CD14-positive monocyte (primary cell): Measurements from ENCODE around the gene ELAPOR2. TPM values are rescaled to one million over a fixed set of nuclear protein-coding genes. Genes with fewer than 3 reads are reported as not detected.
"Not testable (repeated sequence)": the region's sequence is repeated elsewhere in the genome, so short reads cannot be mapped to it uniquely, and the experiment has no call there.

ENCODE experiments used
- DNase-seq, 3 donors: peaks; one replicate each; pipeline ENCODE4 v3.0.0-alpha.2; 2011 to 2022
- H2AFZ ChIP-seq: 2 replicates; pipeline ENCODE4 v1.6.0; 2012; ENCODE audit warnings: mild to moderate bottlenecking, low read depth, low read length, inconsistent platforms; ENCODE audit not compliant: insufficient read depth, poor library complexity, severe bottlenecking
- H3K27ac ChIP-seq, 2 donors: 1 replicate in 1 of 2; 2 replicates in 1 of 2; pipeline ENCODE4 v1.5.1; 2012 to 2013; ENCODE audit warnings: low read length in 2 of 2, control low read depth in 1 of 2, inconsistent platforms in 1 of 2, low read depth in 1 of 2, mild to moderate bottlenecking in 1 of 2
- H3K27me3 ChIP-seq, 2 donors: one replicate each; pipeline versions ENCODE4 v1.6.0 to v1.6.1; 2011 to 2013; ENCODE audit warnings: low read length in 2 of 2; ENCODE audit not compliant: control insufficient read depth in 2 of 2, insufficient read depth in 2 of 2
- H3K36me3 ChIP-seq, 2 donors: replicated peaks in 1 of 2; 1 replicate in 1 of 2; 2 replicates in 1 of 2; pipeline versions ENCODE4 v1.5.1 to v1.6.1; 2012 to 2013; ENCODE audit warnings: low read length in 2 of 2, control low read depth in 1 of 2, inconsistent platforms in 1 of 2, mild to moderate bottlenecking in 1 of 2; ENCODE audit not compliant: insufficient read depth in 2 of 2, control insufficient read depth in 1 of 2
- H3K4me1 ChIP-seq, 2 donors: 1 replicate in 1 of 2; 2 replicates in 1 of 2; pipeline versions ENCODE4 v1.5.1 to v1.6.1; 2012 to 2013; ENCODE audit warnings: low read length in 2 of 2, control low read depth in 1 of 2, inconsistent platforms in 1 of 2, mild to moderate bottlenecking in 1 of 2, moderate library complexity in 1 of 2; ENCODE audit not compliant: insufficient read depth in 2 of 2, control insufficient read depth in 1 of 2
- H3K4me2 ChIP-seq: replicated peaks from 2 replicates; pipeline ENCODE3; 2012; ENCODE audit warnings: low read length, moderate library complexity, mild to moderate bottlenecking; ENCODE audit not compliant: poor library complexity, severe bottlenecking; ENCODE audit errors: extremely low read depth
- H3K4me3 ChIP-seq, 3 experiments: fragments of 200-600 bp in 1 of 3; sonication (generic) in 1 of 3; replicated peaks in 1 of 3; 1 replicate in 2 of 3; 2 replicates in 1 of 3; pipeline ENCODE4 v1.5.1; 2011 to 2013; ENCODE audit warnings: low read length in 3 of 3, mild to moderate bottlenecking in 3 of 3, control low read depth in 2 of 3, low read depth in 2 of 3, inconsistent platforms in 1 of 3, moderate library complexity in 1 of 3
- H3K79me2 ChIP-seq: 2 replicates; pipeline ENCODE4 v1.6.0; 2012; ENCODE audit warnings: mild to moderate bottlenecking, control low read depth, inconsistent platforms, low read length, moderate library complexity; ENCODE audit not compliant: insufficient read depth
- H3K9ac ChIP-seq: 2 replicates; pipeline ENCODE4 v1.6.0; 2017; ENCODE audit warnings: low read length, mild to moderate bottlenecking; ENCODE audit not compliant: insufficient read depth, poor library complexity, severe bottlenecking
- H3K9me3 ChIP-seq, 2 donors: replicated peaks in 1 of 2; 1 replicate in 1 of 2; 2 replicates in 1 of 2; pipeline versions ENCODE4 v1.5.1 to v1.6.1; 2012 to 2013; ENCODE audit warnings: low read length in 2 of 2, control low read depth in 1 of 2; ENCODE audit not compliant: control insufficient read depth in 1 of 2, insufficient read depth in 1 of 2
- H4K20me1 ChIP-seq: 2 replicates; pipeline ENCODE4 v1.6.0; 2012; ENCODE audit warnings: mild to moderate bottlenecking, low read length, control low read depth, moderate library complexity; ENCODE audit not compliant: insufficient read depth
- H3K27ac Mint-ChIP-seq, 7 donors: one replicate each; pipeline ENCODE4 v1.8.0; 2020; ENCODE audit warnings: mild to moderate bottlenecking in 7 of 7, mixed read lengths in 7 of 7, moderate library complexity in 6 of 7, inconsistent platforms in 2 of 7
- H3K27me3 Mint-ChIP-seq, 3 donors: one replicate each; pipeline ENCODE4 v1.8.0; 2021 to 2022; ENCODE audit warnings: low read depth in 3 of 3, mild to moderate bottlenecking in 3 of 3, mixed read lengths in 3 of 3, moderate library complexity in 3 of 3, inconsistent platforms in 1 of 3
- H3K36me3 Mint-ChIP-seq, 2 donors: one replicate each; pipeline ENCODE4 v1.8.0; 2020; ENCODE audit warnings: mixed read lengths in 2 of 2, inconsistent platforms in 1 of 2, mild to moderate bottlenecking in 1 of 2
- H3K4me1 Mint-ChIP-seq: one replicate; pipeline ENCODE4 v1.8.0; 2020; ENCODE audit warnings: mild to moderate bottlenecking, mixed read lengths
- H3K4me3 Mint-ChIP-seq, 2 donors: one replicate each; pipeline ENCODE4 v1.8.0; 2020; ENCODE audit warnings: mild to moderate bottlenecking in 2 of 2, mixed read lengths in 2 of 2, moderate library complexity in 1 of 2
- H3K9me3 Mint-ChIP-seq, 7 donors: one replicate each; pipeline ENCODE4 v1.8.0; 2020 to 2022; ENCODE audit warnings: mixed read lengths in 7 of 7, mild to moderate bottlenecking in 6 of 7, moderate library complexity in 6 of 7, inconsistent platforms in 2 of 7
- WGBS: methylation state at CpG from one replicate; pipeline ENCODE4 v1.1.5; 2013; ENCODE audit warnings: missing lambda C conversion rate; ENCODE audit not compliant: insufficient coverage; 5-methylcytosine and 5-hydroxymethylcytosine counted together
- intact Hi-C, 2 donors: fragments of 100-400 bp; cut with micrococcal nuclease; formaldehyde crosslinking; loops; one replicate each; pipeline versions ENCODE4 v1.15.0 to v1.15.1; 2023
- polyA plus RNA-seq, 3 donors: library from polyadenylated mRNA; depleted of rRNA in 1 of 3; unstranded in 2 of 3; stranded (reverse) in 1 of 3; fragments of 300-500 nt in 2 of 3; fragments of >200 nt in 1 of 3; fragmentation: Illumina TruSeq in 2 of 3; gene quantifications; 1 replicate in 2 of 3; 2 replicates in 1 of 3; pipeline ENCODE4 v1.2.3, GENCODE V29; 2012 to 2021
- TF ChIP-seq, protein P1 (sequence below): fragments of 200-600 bp; IDR thresholded peaks from one replicate; pipeline ENCODE4 v1.8.0; 2022; ENCODE audit warnings: antibody characterized with exemption, mild to moderate bottlenecking

Gene ELAPOR2
- polyA plus RNA-seq, 3 donors: 0.07 TPM; not detected in 2

DNA sequence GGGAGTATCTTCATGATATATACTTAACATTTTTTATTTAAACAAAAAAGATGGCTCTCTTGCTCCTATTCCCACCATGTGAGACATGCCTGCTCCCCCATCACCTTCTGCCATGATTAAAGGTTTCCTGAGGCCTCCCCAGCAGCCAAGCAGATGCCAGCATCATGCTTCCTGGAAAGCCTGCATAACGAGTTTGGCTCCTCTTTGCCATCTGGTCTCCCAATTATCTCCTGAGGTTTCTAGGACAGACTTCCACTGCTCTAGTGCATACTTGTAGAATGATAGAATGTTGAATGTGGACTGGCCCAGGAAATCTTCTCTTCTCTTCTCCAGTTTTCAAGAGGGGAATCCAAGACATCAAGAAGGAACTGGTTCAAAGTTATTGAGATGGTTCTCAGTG lies 45.9 kb upstream of the ELAPOR2 start:
- Histone ChIP-seq H3K4me1 (no peaks in the 10 kb centered on the region), H3K79me2 (no peaks in the 10 kb centered on the region), H3K9me3 (no peaks in the 10 kb centered on the region), H3K27me3 (no peaks in the 10 kb centered on the region), H3K9ac (no peak overlapping the region), H3K36me3 (no peaks in the 10 kb centered on the region), H4K20me1 (no peaks in the 10 kb centered on the region), H3K4me2 (no peak overlapping the region), H2AFZ (no peak overlapping the region), H3K4me3 (no peak overlapping the region), H3K27ac (no peak overlapping the region)
- H3K4me3 Mint-ChIP-seq: no peak overlapping the region
- peaks cover 0 to 4% (median 0%) of the 10 kb centered on the region in 3 donors for H3K27me3 Mint-ChIP-seq
- TF ChIP-seq, protein P1, sequence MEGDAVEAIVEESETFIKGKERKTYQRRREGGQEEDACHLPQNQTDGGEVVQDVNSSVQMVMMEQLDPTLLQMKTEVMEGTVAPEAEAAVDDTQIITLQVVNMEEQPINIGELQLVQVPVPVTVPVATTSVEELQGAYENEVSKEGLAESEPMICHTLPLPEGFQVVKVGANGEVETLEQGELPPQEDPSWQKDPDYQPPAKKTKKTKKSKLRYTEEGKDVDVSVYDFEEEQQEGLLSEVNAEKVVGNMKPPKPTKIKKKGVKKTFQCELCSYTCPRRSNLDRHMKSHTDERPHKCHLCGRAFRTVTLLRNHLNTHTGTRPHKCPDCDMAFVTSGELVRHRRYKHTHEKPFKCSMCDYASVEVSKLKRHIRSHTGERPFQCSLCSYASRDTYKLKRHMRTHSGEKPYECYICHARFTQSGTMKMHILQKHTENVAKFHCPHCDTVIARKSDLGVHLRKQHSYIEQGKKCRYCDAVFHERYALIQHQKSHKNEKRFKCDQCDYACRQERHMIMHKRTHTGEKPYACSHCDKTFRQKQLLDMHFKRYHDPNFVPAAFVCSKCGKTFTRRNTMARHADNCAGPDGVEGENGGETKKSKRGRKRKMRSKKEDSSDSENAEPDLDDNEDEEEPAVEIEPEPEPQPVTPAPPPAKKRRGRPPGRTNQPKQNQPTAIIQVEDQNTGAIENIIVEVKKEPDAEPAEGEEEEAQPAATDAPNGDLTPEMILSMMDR: no peak
- no peak for DNase-seq
- no CpG with 5 or more reads among the region's 1 CpG for WGBS
- no peaks in the 10 kb centered on the region for H3K36me3 Mint-ChIP-seq
- intact Hi-C loops: no loop called here
- no peaks in the 10 kb centered on the region for H3K4me1 Mint-ChIP-seq
- H3K27ac Mint-ChIP-seq: no peak overlapping the region
- H3K9me3 Mint-ChIP-seq: peaks cover 0 to 5% (median 2%) of the 10 kb centered on the region in 7 donors

DNA sequence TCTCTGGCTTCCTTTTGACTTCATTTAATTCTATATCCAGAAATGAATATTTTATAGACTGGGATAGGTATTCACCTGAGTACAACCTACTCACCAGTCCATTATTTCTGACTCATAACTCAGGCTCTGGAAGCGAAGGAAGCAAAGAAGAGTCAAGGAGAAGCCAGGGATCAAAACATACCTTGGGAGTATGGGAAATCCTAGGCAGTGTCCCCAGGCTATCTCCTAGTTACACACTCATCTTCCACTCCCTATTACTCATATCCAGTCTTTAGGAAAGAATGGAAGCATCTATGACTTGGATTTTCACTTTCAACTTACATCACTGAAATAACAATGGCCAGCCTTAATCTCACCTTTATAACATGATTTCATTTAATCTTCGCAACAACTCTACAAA lies 40.9 kb upstream of the ELAPOR2 start:
- no peak overlapping the region for H3K4me3 Mint-ChIP-seq
- Histone ChIP-seq H3K9ac (no peak overlapping the region), H3K27ac (no peak overlapping the region), H4K20me1 (no peaks in the 10 kb centered on the region), H3K4me1 (no peaks in the 10 kb centered on the region), H3K27me3 (no peaks in the 10 kb centered on the region), H3K36me3 (no peaks in the 10 kb centered on the region), H3K4me2 (no peak overlapping the region), H3K4me3 (no peak overlapping the region), H3K9me3 (no peaks in the 10 kb centered on the region), H3K79me2 (no peaks in the 10 kb centered on the region), H2AFZ (no peak overlapping the region)
- TF ChIP-seq, protein P1: no peak
- H3K27me3 Mint-ChIP-seq: peaks cover 0 to 2% (median 0%) of the 10 kb centered on the region in 3 donors
- H3K27ac Mint-ChIP-seq: no peak overlapping the region
- H3K4me1 Mint-ChIP-seq: no peaks in the 10 kb centered on the region
- intact Hi-C loops: no loop called here
- H3K36me3 Mint-ChIP-seq: no peaks in the 10 kb centered on the region
- no peak for DNase-seq
- H3K9me3 Mint-ChIP-seq: peaks cover 0 to 7% (median 3%) of the 10 kb centered on the region in 7 donors
- WGBS: no CpG with 5 or more reads among the region's 2 CpGs

DNA sequence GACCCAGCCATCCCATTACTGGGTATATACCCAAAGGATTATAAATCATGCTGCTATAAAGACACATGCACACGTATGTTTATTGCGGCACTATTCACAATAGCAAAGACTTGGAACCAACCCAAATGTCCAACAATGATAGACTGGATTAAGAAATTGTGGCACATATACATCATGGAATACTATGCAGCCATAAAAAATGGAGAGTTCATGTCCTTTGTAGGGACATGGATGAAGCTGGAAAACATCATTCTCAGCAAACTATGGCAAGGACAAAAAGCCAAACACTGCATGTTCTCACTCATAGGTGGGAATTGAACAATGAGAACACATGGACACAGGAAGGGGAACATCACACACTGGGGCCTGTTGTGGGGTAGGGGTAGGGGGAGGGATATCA lies 37.9 kb upstream of the ELAPOR2 start:
- DNase-seq, H3K36me3 ChIP-seq, H3K9me3 ChIP-seq, H3K27me3 Mint-ChIP-seq, H3K4me1 ChIP-seq, H3K9me3 Mint-ChIP-seq, H3K27ac Mint-ChIP-seq, H3K9ac ChIP-seq, intact Hi-C loops, H3K27ac ChIP-seq, H3K4me3 Mint-ChIP-seq, H3K79me2 ChIP-seq, H3K36me3 Mint-ChIP-seq, H2AFZ ChIP-seq, H4K20me1 ChIP-seq, H3K4me2 ChIP-seq, H3K4me3 ChIP-seq, H3K27me3 ChIP-seq, H3K4me1 Mint-ChIP-seq: not testable (repeated sequence)
- no CpG with 5 or more reads among the region's 2 CpGs for WGBS
